GM08714 (cell line): ENCODE results near the gene SARS1.

Experiments
- H3K4me3 ChIP-seq: fragments of 200-500 bp; sonication (Bioruptor generic); 2 replicates; pipeline ENCODE4 v1.5.1; 2014; ENCODE audit warnings: mild to moderate bottlenecking, low read length, inconsistent platforms
- ZNF274 ChIP-seq: IDR thresholded peaks from 2 replicates; pipeline ENCODE4 v1.6.1; 2012; ENCODE audit warnings: mild to moderate bottlenecking, low read depth, low read length

SARS1 gene

GRCh38 chr1:109272021-109272799 is 58.5 kb downstream of the SARS1 start:
- no peak overlapping the region for H3K4me3 ChIP-seq
- no peak for TF ChIP-seq ZNF274

- no peak for TF ChIP-seq ZNF274
- H3K4me3 ChIP-seq: no peak overlapping the region
These were observed 59.3 kb downstream of the SARS1 start for GRCh38 chr1:109272831-109273547.

GRCh38 chr1:109273570-109274288 is 60.0 kb downstream of the SARS1 start:
- TF ChIP-seq ZNF274: no peak
- no peak overlapping the region for H3K4me3 ChIP-seq

- no peak overlapping the region for H3K4me3 ChIP-seq
- no peak for TF ChIP-seq ZNF274
These were observed 61.1 kb downstream of the SARS1 start for GRCh38 chr1:109274533-109275476.

GRCh38 chr1:109275706-109276345 is 62.1 kb downstream of the SARS1 start:
- no peak overlapping the region for H3K4me3 ChIP-seq
- no peak for TF ChIP-seq ZNF274

- no peak overlapping the region for H3K4me3 ChIP-seq
- no peak for TF ChIP-seq ZNF274
These were observed 63.9 kb downstream of the SARS1 start for GRCh38 chr1:109277434-109278204.

- no peak for TF ChIP-seq ZNF274
- no peak overlapping the region for H3K4me3 ChIP-seq
These were observed 66.0 kb downstream of the SARS1 start for GRCh38 chr1:109279615-109280278.

- H3K4me3 ChIP-seq: no peak overlapping the region
- no peak for TF ChIP-seq ZNF274
These were observed 67.1 kb downstream of the SARS1 start for GRCh38 chr1:109280862-109281261.

- TF ChIP-seq ZNF274: no peak
- peak overlapping the region; percentile 71; the same call in 1 of the 2 replicates for H3K4me3 ChIP-seq
These were observed 68.2 kb downstream of the SARS1 start for GRCh38 chr1:109281680-109282496.

GRCh38 chr1:109282497-109282951 is 68.8 kb downstream of the SARS1 start:
- H3K4me3 ChIP-seq: peak overlapping the region; percentile 71
- TF ChIP-seq ZNF274: no peak
